ENCODE data around the gene NBDY. TPM values are rescaled to one million over a fixed set of nuclear protein-coding genes. Genes with fewer than 3 reads are reported as not detected.

NBDY gene
- total RNA-seq, 4 donors from 2014 or later: 6.1 to 21.6 (median 17.3) TPM

GRCh38 chrX:56793521-56794320 lies 64.7 kb downstream of the NBDY start:
- Histone ChIP-seq H3K4me3 (no peak overlapping the region), H3K36me3 (no peaks in the 10 kb centered on the region), H3K9me3 (no peaks in the 10 kb centered on the region), H3K27ac (peak overlapping the region in 2 of 4 donors; percentile 41 to 50), H3K4me1 (peaks cover 0 to 54% (median 9%) of the 10 kb centered on the region in 4 donors), H3K27me3 (no peaks in the 10 kb centered on the region)
- no peak for DNase-seq (ENCODE audit: low spot score in 2 of 2)
- TF ChIP-seq POLR2A (IDR thresholded peaks at IDR 0.05) (no peak), CTCF (IDR thresholded peaks at IDR 0.05) (peak in 1 of 5 experiments; percentile 13), EP300 (IDR thresholded peaks at IDR 0.05) (no peak)
- 77 to 89% methylated on average over 10 to 14 of the region's 15 CpGs for WGBS, 2 donors

GRCh38 chrX:56794404-56795230 lies 65.6 kb downstream of the NBDY start:
- no peaks in the 10 kb centered on the region for H3K36me3 ChIP-seq
- WGBS, 2 donors: 71 to 79% methylated on average over 6 to 12 of the region's 12 CpGs
- H3K4me3 ChIP-seq: no peak overlapping the region
- H3K9me3 ChIP-seq: no peaks in the 10 kb centered on the region
- H3K4me1 ChIP-seq: peaks cover 0 to 54% (median 12%) of the 10 kb centered on the region in 4 donors
- no peaks in the 10 kb centered on the region for H3K27me3 ChIP-seq
- no peak for TF ChIP-seq EP300 (IDR thresholded peaks at IDR 0.05)
- no peak for DNase-seq (ENCODE audit: low spot score in 2 of 2)
- peak overlapping the region in 1 of 4 donors; percentile 52 for H3K27ac ChIP-seq

GRCh38 chrX:56795309-56795868 lies 66.3 kb downstream of the NBDY start:
- no peak overlapping the region for H3K4me3 ChIP-seq
- 81 to 89% methylated on average over 9 to 14 of the region's 14 CpGs for WGBS, 2 donors
- peak overlapping the region in 2 of 4 donors; percentile 45 to 81 for H3K27ac ChIP-seq
- H3K27me3 ChIP-seq: no peaks in the 10 kb centered on the region
- TF ChIP-seq EP300 (IDR thresholded peaks at IDR 0.05) (no peak), CTCF (IDR thresholded peaks at IDR 0.05) (no peak), POLR2A (IDR thresholded peaks at IDR 0.05) (no peak)
- H3K4me1 ChIP-seq: peaks cover 0 to 62% (median 12%) of the 10 kb centered on the region in 4 donors
- no peak for DNase-seq (ENCODE audit: low spot score in 2 of 2)
- no peaks in the 10 kb centered on the region for H3K36me3 ChIP-seq
- H3K9me3 ChIP-seq: no peaks in the 10 kb centered on the region

GRCh38 chrX:56796641-56797395 lies 67.8 kb downstream of the NBDY start:
- Histone ChIP-seq H3K4me1 (peaks cover 0 to 71% (median 12%) of the 10 kb centered on the region in 4 donors), H3K36me3 (no peaks in the 10 kb centered on the region), H3K4me3 (no peak overlapping the region), H3K27me3 (no peaks in the 10 kb centered on the region), H3K9me3 (no peaks in the 10 kb centered on the region), H3K27ac (peak overlapping the region in 1 of 4 donors; percentile 81)
- 78 to 89% methylated on average over 4 of the region's 4 CpGs for WGBS, 2 donors
- TF ChIP-seq EP300 (IDR thresholded peaks at IDR 0.05): no peak
- TF ChIP-seq POLR2A (IDR thresholded peaks at IDR 0.05): no peak
- TF ChIP-seq CTCF (IDR thresholded peaks at IDR 0.05): no peak
- no peak for DNase-seq (ENCODE audit: low spot score in 2 of 2)
